PC-3 (cell line): ENCODE measurements around the gene SLC25A5. TPM values are rescaled to one million over a fixed set of nuclear protein-coding genes. Genes with fewer than 3 reads are reported as not detected.
"Not testable (repeated sequence)": the region's sequence is repeated elsewhere in the genome, so short reads cannot be mapped to it uniquely, and the experiment has no call there.

Source experiments
- ATAC-seq: fragments of 200-7000 bp; cut with Tn5 transposase; 2 replicates; pipeline ENCODE4 v1.9.1; 2020; ENCODE audit warnings: mild to moderate bottlenecking, moderate library complexity
- BruUV-seq: library from RNA; stranded (reverse); fragments of 400-500 nt; replicated peaks from 2 replicates; lab custom pipeline; 2021; lab: Mats Ljungman, UMichigan
- CTCF ChIA-PET: fragments of 300-600 bp; sonication (Branson Sonifier 250); formaldehyde crosslinking; loops from one replicate; lab custom pipeline; 2022; ENCODE audit warnings: antibody characterized with exemption; lab: Charles Lee
- POLR2A ChIA-PET: fragments of 300-600 bp; sonication (Branson Sonifier 250); formaldehyde crosslinking; loops from one replicate; lab custom pipeline; 2022; ENCODE audit warnings: antibody characterized with exemption; ENCODE audit not compliant: unreplicated experiment; lab: Charles Lee
- DNase-seq: peaks from one replicate; pipeline ENCODE4 v3.0.0-alpha.2; 2015
- H2AFZ ChIP-seq: fragments of 300-600 bp; sonication (generic); 2 replicates; pipeline ENCODE4 v1.6.0; 2016; ENCODE audit warnings: antibody characterized with exemption, low read length
- H3F3A ChIP-seq: fragments of 300-600 bp; sonication (generic); one replicate; pipeline ENCODE4 v1.6.0; 2017; ENCODE audit warnings: antibody characterized with exemption, low read length, control low read depth, mild to moderate bottlenecking; ENCODE audit not compliant: unreplicated experiment
- H3K27ac ChIP-seq: fragments of 300-600 bp; sonication (generic); 2 replicates; pipeline ENCODE4 v1.5.1; 2016; ENCODE audit warnings: mild to moderate bottlenecking, low read length
- H3K27me3 ChIP-seq: fragments of 300-600 bp; sonication (generic); 2 replicates; pipeline ENCODE4 v1.6.1; 2016; ENCODE audit warnings: low read length, mixed read lengths
- H3K36me3 ChIP-seq: fragments of 300-600 bp; sonication (generic); 2 replicates; pipeline ENCODE4 v1.6.1; 2016; ENCODE audit warnings: low read depth, mixed run types, low read length, mixed read lengths
- H3K4me1 ChIP-seq: fragments of 300-600 bp; sonication (generic); 2 replicates; pipeline ENCODE4 v1.5.1; 2016; ENCODE audit warnings: low read length; ENCODE audit not compliant: insufficient read depth
- H3K4me2 ChIP-seq: fragments of 300-600 bp; sonication (generic); 2 replicates; pipeline ENCODE4 v1.6.0; 2016; ENCODE audit warnings: low read length
- H3K4me3 ChIP-seq: fragments of 300-600 bp; sonication (generic); 2 replicates; pipeline ENCODE4 v1.5.1; 2016; ENCODE audit warnings: mild to moderate bottlenecking, low read length, mixed read lengths
- H3K79me2 ChIP-seq: fragments of 300-600 bp; sonication (generic); 2 replicates; pipeline ENCODE4 v1.6.1; 2017; ENCODE audit warnings: low read length, mixed read lengths
- H3K9ac ChIP-seq: fragments of 300-600 bp; sonication (generic); 2 replicates; pipeline ENCODE4 v1.6.0; 2016; ENCODE audit warnings: mild to moderate bottlenecking, low read length
- H3K9me2 ChIP-seq: fragments of 300-600 bp; sonication (generic); replicated peaks from 2 replicates; pipeline ENCODE4 v1.6.1; 2016; ENCODE audit warnings: mixed run types, low read length, mixed read lengths
- H3K9me3 ChIP-seq: fragments of 300-600 bp; sonication (generic); 2 replicates; pipeline ENCODE4 v1.6.1; 2016; ENCODE audit warnings: low read length, mixed read lengths
- H4K20me1 ChIP-seq: fragments of 300-600 bp; sonication (generic); 2 replicates; pipeline ENCODE4 v1.6.1; 2016; ENCODE audit warnings: low read length, mixed read lengths
- CTCF ChIP-seq: fragments of 300-600 bp; sonication (generic); conservative IDR thresholded peaks from 2 replicates; pipeline ENCODE4 v1.5.1; 2017; ENCODE audit warnings: antibody characterized with exemption, low read depth, mild to moderate bottlenecking, low read length
- EZH2 ChIP-seq: fragments of 300-600 bp; sonication (generic); IDR thresholded peaks from one replicate; pipeline ENCODE4 v1.6.1; 2017; ENCODE audit warnings: antibody characterized with exemption, mild to moderate bottlenecking, low read length; ENCODE audit not compliant: unreplicated experiment
- EZH2phosphoT487 ChIP-seq: fragments of 300-600 bp; sonication (generic); IDR thresholded peaks from 2 replicates; pipeline ENCODE4 v1.6.1; 2018; ENCODE audit warnings: mild to moderate bottlenecking, antibody characterized with exemption, low read length, borderline replicate concordance
- intact Hi-C: fragments of 100-400 bp; cut with micrococcal nuclease; formaldehyde crosslinking; loops from 2 replicates; pipeline ENCODE4 v1.9.0; 2023
- total RNA-seq: library from RNA; depleted of rRNA; stranded (reverse); fragments of >200 nt; gene quantifications from 2 replicates; pipeline ENCODE4 v1.2.3, GENCODE V29; 2014

The SLC25A5 gene
- total RNA-seq, 1 experiment from 2014 or later = 544 TPM

DNA sequence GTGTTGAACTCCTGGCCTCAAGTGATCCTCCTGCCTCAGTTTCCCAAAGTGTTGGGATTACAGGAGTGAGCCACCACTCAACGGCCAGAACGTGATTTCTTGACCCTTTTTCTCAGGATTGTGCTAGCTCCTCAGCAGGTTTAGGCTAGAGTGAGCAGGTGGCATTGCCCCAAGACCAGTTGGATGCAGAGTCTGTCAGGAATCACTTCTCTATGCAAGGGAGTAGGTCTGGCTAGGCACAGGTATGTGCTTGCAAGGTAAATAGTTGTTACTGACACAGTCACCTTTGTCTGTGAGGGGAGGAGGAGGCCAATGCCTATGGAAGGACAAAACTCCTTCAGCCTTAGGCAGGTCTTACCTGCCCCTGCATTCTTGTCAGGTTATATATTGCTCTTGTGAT is 24.2 kb downstream of the SLC25A5 start:
- Histone ChIP-seq H3K9me3 (no peaks in the 10 kb centered on the region), H3K9ac (no peak overlapping the region), H3K9me2 (no peaks in the 10 kb centered on the region), H3K27ac (no peak overlapping the region), H3K79me2 (no peaks in the 10 kb centered on the region), H3K36me3 (no peaks in the 10 kb centered on the region), H4K20me1 (no peaks in the 10 kb centered on the region), H3K27me3 (no peaks in the 10 kb centered on the region), H3F3A (no peaks in the 10 kb centered on the region), H3K4me1 (peaks cover 19% of the 10 kb centered on the region), H2AFZ (no peak overlapping the region), H3K4me3 (no peak overlapping the region), H3K4me2 (no peak overlapping the region)
- TF ChIP-seq CTCF (no peak), EZH2 (no peak), EZH2phosphoT487 (no peak)
- DNase-seq (no peak), ATAC-seq (no peak)
- CTCF ChIA-PET = interaction anchor here (0.6 kb wide), 1 partner anchor 118 kb away, joined by 5 read pairs; no protein-coding TSS in a partner anchor
- POLR2A ChIA-PET = no interaction called here
- intact Hi-C loops = no loop called here
- BruUV-seq = no TSS peak

GRCh38 chrX:119493851-119494495 is 25.7 kb downstream of the SLC25A5 start:
- Histone ChIP-seq H2AFZ (peak overlapping the region; percentile 16), H3K4me2 (peak overlapping the region; percentile 11), H3K4me1 (peaks cover 19% of the 10 kb centered on the region), H3K27ac (peak overlapping the region; percentile 40; the same call in 1 of the 2 replicates)
- POLR2A ChIA-PET, H3K36me3 ChIP-seq, H3K9me3 ChIP-seq, H4K20me1 ChIP-seq, BruUV-seq, intact Hi-C loops, CTCF ChIA-PET, H3K9ac ChIP-seq, DNase-seq, H3F3A ChIP-seq, ATAC-seq, H3K27me3 ChIP-seq, H3K79me2 ChIP-seq, H3K9me2 ChIP-seq, H3K4me3 ChIP-seq: not testable (repeated sequence)

- no peak overlapping the region for H2AFZ ChIP-seq
- no peaks in the 10 kb centered on the region for H3F3A ChIP-seq
- no peaks in the 10 kb centered on the region for H4K20me1 ChIP-seq
- ChIA-PET CTCF (interaction anchor here (0.6 kb wide), 1 partner anchor 21 kb away, joined by 17 read pairs; no protein-coding TSS in a partner anchor), POLR2A (no interaction called here)
- intact Hi-C loops = no loop called here
- H3K9ac ChIP-seq = no peak overlapping the region
- no peaks in the 10 kb centered on the region for H3K27me3 ChIP-seq
- peak overlapping the region; percentile 38 for H3K27ac ChIP-seq
- ATAC-seq (peak; percentile 69), DNase-seq (peak; percentile 23)
- no peaks in the 10 kb centered on the region for H3K79me2 ChIP-seq
- no peaks in the 10 kb centered on the region for H3K9me3 ChIP-seq
- H3K4me3 ChIP-seq = no peak overlapping the region
- no TSS peak for BruUV-seq
- H3K9me2 ChIP-seq = no peaks in the 10 kb centered on the region
- peaks cover 26% of the 10 kb centered on the region for H3K4me1 ChIP-seq
- no peak overlapping the region for H3K4me2 ChIP-seq
- TF ChIP-seq EZH2 = no peak
- TF ChIP-seq EZH2phosphoT487 = no peak
- no peaks in the 10 kb centered on the region for H3K36me3 ChIP-seq
These were observed 27.8 kb downstream of the SLC25A5 start for GRCh38 chrX:119495734-119496726.
